ENCODE results near the gene IGSF6.

DNA sequence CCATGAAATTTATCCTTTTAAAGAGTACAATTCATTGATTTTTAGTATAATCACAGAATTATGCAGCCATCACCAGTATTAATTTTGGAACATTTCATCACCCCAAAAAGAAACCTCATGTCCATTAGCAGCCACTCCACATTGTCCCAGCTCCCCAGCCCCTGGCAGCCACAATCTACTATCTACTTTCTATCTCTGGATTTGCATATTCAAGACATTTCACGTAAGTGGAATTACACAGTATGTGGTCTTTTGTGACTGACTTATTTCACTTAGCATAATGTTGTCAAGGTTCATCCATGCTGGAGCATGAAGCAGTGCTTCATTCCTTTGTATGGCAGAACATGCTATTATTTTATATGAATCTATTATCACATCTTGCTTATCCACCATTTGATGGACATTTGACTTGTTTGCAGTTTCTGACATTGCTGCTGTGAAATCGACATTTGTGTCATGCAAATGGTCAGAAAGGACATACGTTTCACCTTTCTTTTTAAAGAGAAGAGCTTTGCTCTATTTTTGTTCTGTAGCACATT is 42.3 kb downstream of the IGSF6 start:
- TF ChIP-seq GATA2 (IDR thresholded peaks at IDR 0.05; ENCODE audit: low read depth, low read length): no peak
- no peak for TF ChIP-seq GATA3 (IDR thresholded peaks at IDR 0.05; ENCODE audit: low read depth, low read length)

All from SH-SY5Y (cell line).